IMR-90 (cell line): ENCODE measurements around the gene ISM2. TPM values are rescaled to one million over a fixed set of nuclear protein-coding genes. Genes with fewer than 3 reads are reported as not detected.

ENCODE experiments used
- ATAC-seq: fragments of 200-7000 bp; cut with Tn5 transposase; 2 replicates; pipeline ENCODE4 v1.9.1; 2020; ENCODE audit warnings: low read depth, mild to moderate bottlenecking, moderate library complexity
- BruUV-seq: library from RNA; stranded (reverse); fragments of 400-500 nt; replicated peaks from 2 replicates; lab custom pipeline; 2021; lab: Mats Ljungman, UMichigan
- CTCF ChIA-PET: fragments of 300-600 bp; formaldehyde crosslinking; extraction: SDS; loops from one replicate; lab custom pipeline; 2021; ENCODE audit warnings: antibody characterized with exemption; lab: Yijun Ruan, JAX
- POLR2A ChIA-PET: fragments of 300-600 bp; sonication (Branson Sonifier 250); formaldehyde crosslinking; loops from one replicate; lab custom pipeline; 2022; ENCODE audit warnings: antibody characterized with exemption; ENCODE audit not compliant: unreplicated experiment; lab: Charles Lee
- DNase-seq: peaks from one replicate; pipeline ENCODE4 v3.0.0; 2013
- H2AFZ ChIP-seq: replicated peaks from 2 replicates; pipeline ENCODE3; 2013; ENCODE audit warnings: low read length, mild to moderate bottlenecking; ENCODE audit not compliant: poor library complexity
- H2AK5ac ChIP-seq: 2 replicates; pipeline ENCODE4 v1.6.1; 2013; ENCODE audit warnings: low read depth, low read length, inconsistent platforms
- H2AK9ac ChIP-seq: replicated peaks from 2 replicates; pipeline ENCODE3; 2013; ENCODE audit warnings: mild to moderate bottlenecking, low read depth, low read length, moderate library complexity; ENCODE audit not compliant: poor library complexity
- H2BK120ac ChIP-seq: 2 replicates; pipeline ENCODE4 v1.6.1; 2013; ENCODE audit warnings: low read depth, low read length, inconsistent platforms
- H2BK15ac ChIP-seq: 3 replicates; pipeline ENCODE4 v1.6.1; 2013; ENCODE audit warnings: low read depth, low read length, inconsistent platforms
- H2BK20ac ChIP-seq: 2 replicates; pipeline ENCODE4 v1.6.1; 2013; ENCODE audit warnings: low read depth, mild to moderate bottlenecking, inconsistent platforms, low read length, moderate library complexity
- H2BK5ac ChIP-seq: 2 replicates; pipeline ENCODE4 v1.6.1; 2013; ENCODE audit warnings: mild to moderate bottlenecking, low read depth, low read length, inconsistent platforms; ENCODE audit not compliant: poor library complexity, severe bottlenecking
- H3K14ac ChIP-seq: replicated peaks from 2 replicates; pipeline ENCODE4 v1.6.1; 2013; ENCODE audit warnings: low read depth, low read length, inconsistent platforms
- H3K18ac ChIP-seq: 2 replicates; pipeline ENCODE4 v1.6.1; 2013; ENCODE audit warnings: low read depth, low read length, control low read depth
- H3K23ac ChIP-seq: 2 replicates; pipeline ENCODE4 v1.6.1; 2013; ENCODE audit warnings: low read depth, low read length, inconsistent platforms
- H3K27ac ChIP-seq: 2 replicates; pipeline ENCODE4 v1.5.1; 2013; ENCODE audit warnings: mild to moderate bottlenecking, control low read depth, low read length; ENCODE audit not compliant: insufficient read depth
- H3K27me3 ChIP-seq: 2 replicates; pipeline ENCODE4 v1.6.1; 2013; ENCODE audit warnings: low read length; ENCODE audit not compliant: control insufficient read depth, insufficient read depth
- H3K36me3 ChIP-seq: 2 replicates; pipeline ENCODE4 v1.6.1; 2013; ENCODE audit warnings: low read length, mixed read lengths; ENCODE audit not compliant: control insufficient read depth, insufficient read depth
- H3K4ac ChIP-seq: 2 replicates; pipeline ENCODE4 v1.6.1; 2013; ENCODE audit warnings: low read depth, low read length, inconsistent platforms
- H3K4me1 ChIP-seq: 2 replicates; pipeline ENCODE4 v1.6.1; 2013; ENCODE audit warnings: low read length, mixed read lengths; ENCODE audit not compliant: control insufficient read depth, insufficient read depth
- H3K4me2 ChIP-seq: 2 replicates; pipeline ENCODE4 v1.6.1; 2013; ENCODE audit warnings: low read depth, mild to moderate bottlenecking, control low read depth, low read length, moderate library complexity
- H3K4me3 ChIP-seq: 2 replicates; pipeline ENCODE4 v1.5.1; 2013; ENCODE audit warnings: low read depth, mild to moderate bottlenecking, control low read depth, low read length, moderate library complexity; ENCODE audit not compliant: insufficient read depth
- H3K56ac ChIP-seq: 2 replicates; pipeline ENCODE4 v1.6.1; 2013; ENCODE audit warnings: low read length, inconsistent platforms; ENCODE audit not compliant: insufficient read depth; ENCODE audit errors: extremely low read depth
- H3K79me1 ChIP-seq, 2 experiments: 2 replicates each; pipeline ENCODE4 v1.6.1; 2013; ENCODE audit warnings: low read length in 2 of 2, inconsistent platforms in 1 of 2, low read depth in 1 of 2
- H3K9ac ChIP-seq: 2 replicates; pipeline ENCODE4 v1.6.1; 2013; ENCODE audit warnings: low read depth, low read length, control low read depth
- H3K9me1 ChIP-seq: 2 replicates; pipeline ENCODE4 v1.6.1; 2013; ENCODE audit warnings: low read length, inconsistent platforms; ENCODE audit not compliant: insufficient read depth
- H3K9me3 ChIP-seq: 2 replicates; pipeline ENCODE4 v1.6.1; 2013; ENCODE audit warnings: low read length; ENCODE audit not compliant: control insufficient read depth, insufficient read depth
- H4K20me1 ChIP-seq: 2 replicates; pipeline ENCODE4 v1.6.1; 2013; ENCODE audit warnings: low read length, inconsistent platforms; ENCODE audit not compliant: insufficient read depth
- H4K5ac ChIP-seq: 2 replicates; pipeline ENCODE4 v1.6.1; 2013; ENCODE audit warnings: mild to moderate bottlenecking, low read depth, low read length, control low read depth
- H4K8ac ChIP-seq, 2 experiments: 2 replicates each; pipeline ENCODE4 v1.6.1; 2013; ENCODE audit warnings: low read depth in 2 of 2, low read length in 2 of 2, control low read depth in 1 of 2, inconsistent platforms in 1 of 2
- H4K91ac ChIP-seq: 2 replicates; pipeline ENCODE4 v1.6.1; 2013; ENCODE audit warnings: low read depth, low read length, inconsistent platforms; ENCODE audit not compliant: insufficient read depth
- BHLHE40 ChIP-seq: fragments of 150-350 bp; IDR thresholded peaks from 2 replicates; pipeline ENCODE4 v1.6.1; 2016; ENCODE audit warnings: mild to moderate bottlenecking, low read depth, low read length
- CEBPB ChIP-seq: IDR thresholded peaks from 2 replicates; pipeline ENCODE4 v1.6.1; 2012; ENCODE audit warnings: low read depth, low read length, improper control_type of control experiment
- CHD1 ChIP-seq: IDR thresholded peaks from 2 replicates; pipeline ENCODE4 v1.6.1; 2012; ENCODE audit warnings: low read depth, low read length, improper control_type of control experiment
- FOS ChIP-seq: fragments of 150-350 bp; IDR thresholded peaks from 2 replicates; pipeline ENCODE4 v1.6.1; 2016; ENCODE audit warnings: low read depth, low read length
- MAFK ChIP-seq: IDR thresholded peaks from 2 replicates; pipeline ENCODE4 v1.6.1; 2012; ENCODE audit warnings: low read depth, low read length, improper control_type of control experiment
- MAZ ChIP-seq: IDR thresholded peaks from 2 replicates; pipeline ENCODE4 v1.6.1; 2012; ENCODE audit warnings: low read depth, mild to moderate bottlenecking, low read length, improper control_type of control experiment, moderate library complexity, borderline replicate concordance
- MXI1 ChIP-seq: IDR thresholded peaks from 2 replicates; pipeline ENCODE4 v1.6.1; 2012; ENCODE audit warnings: low read depth, mild to moderate bottlenecking, low read length, moderate library complexity, borderline replicate concordance
- NFE2L2 ChIP-seq: fragments of 150-350 bp; IDR thresholded peaks from 2 replicates; pipeline ENCODE4 v1.6.1; 2016; ENCODE audit warnings: low read depth, mild to moderate bottlenecking, low read length
- POLR2A ChIP-seq: IDR thresholded peaks from 2 replicates; pipeline ENCODE4 v1.6.1; 2012; ENCODE audit warnings: mild to moderate bottlenecking, low read depth, low read length
- RAD21 ChIP-seq: IDR thresholded peaks from 2 replicates; pipeline ENCODE4 v1.6.1; 2012; ENCODE audit warnings: low read length, improper control_type of control experiment
- RCOR1 ChIP-seq: IDR thresholded peaks from 2 replicates; pipeline ENCODE4 v1.6.1; 2012; ENCODE audit warnings: mild to moderate bottlenecking, low read length, improper control_type of control experiment; ENCODE audit not compliant: insufficient replicate concordance
- RFX5 ChIP-seq: IDR thresholded peaks from 2 replicates; pipeline ENCODE4 v1.8.0; 2012; ENCODE audit warnings: low read depth, mild to moderate bottlenecking, low read length, moderate library complexity
- SMC3 ChIP-seq: fragments of 150-350 bp; IDR thresholded peaks from 2 replicates; pipeline ENCODE4 v1.6.1; 2016; ENCODE audit warnings: low read depth, mild to moderate bottlenecking, antibody characterized with exemption, low read length, moderate library complexity
- WGBS, 2 experiments: methylation state at CpG; one replicate each; pipeline versions ENCODE4 v1.1.5 to v1.1.7; 2013; ENCODE audit warnings: missing lambda C conversion rate in 2 of 2; ENCODE audit not compliant: insufficient read length in 1 of 2; ENCODE audit errors: extremely low coverage in 2 of 2; 5-methylcytosine and 5-hydroxymethylcytosine counted together
- dilution Hi-C: fragments of 300-500 bp; cut with HindIII; formaldehyde crosslinking; loops from one replicate; pipeline ENCODE4 v1.14.3; 2018; ENCODE audit warnings: low sequenced_read_pairs; ENCODE audit not compliant: unreplicated experiment
- in situ Hi-C: fragments of 300-500 bp; cut with MboI; formaldehyde crosslinking; loops from 3 replicates; pipeline ENCODE4 v1.14.3; 2019; ENCODE audit warnings: low sequenced_read_pairs, inconsistent platforms, mixed read lengths
- intact Hi-C: fragments of 100-400 bp; cut with micrococcal nuclease; formaldehyde crosslinking; loops from 2 replicates; pipeline ENCODE4 v1.10.0; 2022
- polyA plus RNA-seq, 3 experiments: library from polyadenylated mRNA; depleted of rRNA; stranded (reverse); fragments of >200 nt; gene quantifications; 2 replicates each; pipeline ENCODE4 v1.2.3, GENCODE V29; 2012; ENCODE audit warnings: low replicate concordance in 1 of 3
- total RNA-seq: library from RNA; depleted of rRNA; stranded (reverse); fragments of >200 nt; gene quantifications from 2 replicates; pipeline ENCODE4 v1.2.3, GENCODE V29; 2012
- TF ChIP-seq, protein P1 (sequence below): fragments of 150-350 bp; IDR thresholded peaks from 2 replicates; pipeline ENCODE4 v1.6.1; 2017; ENCODE audit warnings: mild to moderate bottlenecking, antibody characterized with exemption, low read length, low read depth
- TF ChIP-seq, protein P2 (sequence below): conservative IDR thresholded peaks from 2 replicates; pipeline ENCODE4 v1.5.1; 2012; ENCODE audit warnings: mild to moderate bottlenecking, low read depth, low read length, improper control_type of control experiment
- TF ChIP-seq, protein P3 (sequence below): fragments of 150-350 bp; IDR thresholded peaks from 2 replicates; pipeline ENCODE4 v1.6.1; 2016; ENCODE audit warnings: low read depth, mild to moderate bottlenecking, low read length, moderate library complexity, borderline replicate concordance

ISM2 gene
- total and polyA plus RNA-seq, 2 of the 4 experiments (the other 2 are of a cell fraction) = under 0.01 to 0.12 TPM

DNA sequence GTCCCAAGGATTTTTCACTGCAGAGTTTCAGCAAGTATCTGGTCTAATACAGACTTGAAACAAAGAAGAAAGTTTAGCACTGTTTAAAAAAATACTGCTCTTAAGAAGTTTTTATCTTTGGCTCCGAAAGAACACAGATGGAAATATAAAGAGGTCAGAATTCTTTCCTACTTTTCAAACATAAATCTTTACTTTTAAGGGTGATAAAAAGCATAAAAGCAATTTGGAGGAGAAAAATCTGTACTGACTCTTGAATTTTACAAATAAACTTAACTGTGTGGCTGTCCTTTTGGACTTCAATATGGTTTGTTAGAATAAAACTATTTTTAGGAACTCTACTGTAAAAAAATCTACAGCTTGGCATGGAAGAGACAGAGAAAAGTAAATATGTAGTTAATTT lies 27.6 kb upstream of the ISM2 start:
- Histone ChIP-seq H3K18ac (no peak overlapping the region), H2BK20ac (no peak overlapping the region), H2BK15ac (no peak overlapping the region), H2AK5ac (no peak overlapping the region), H3K4me3 (no peak overlapping the region), H3K23ac (no peak overlapping the region), H2BK5ac (no peak overlapping the region), H3K79me1 (peaks cover 18 to 26% of the 10 kb centered on the region in 2 experiments), H3K4me1 (peaks cover 4% of the 10 kb centered on the region; the same call in 1 of the 2 replicates), H3K27me3 (no peaks in the 10 kb centered on the region), H3K56ac (no peak overlapping the region), H4K5ac (no peak overlapping the region), H3K14ac (no peak overlapping the region), H3K9me3 (no peaks in the 10 kb centered on the region), H3K4me2 (no peak overlapping the region), H3K36me3 (peaks cover 2% of the 10 kb centered on the region; the same call in 1 of the 2 replicates), H3K27ac (no peak overlapping the region; the same call in 1 of the 2 replicates), H2AK9ac (no peak overlapping the region), H3K9ac (no peak overlapping the region), H2BK120ac (no peak overlapping the region), H3K9me1 (peaks cover 3% of the 10 kb centered on the region; the same call in 1 of the 2 replicates), H4K8ac (no peak overlapping the region), H4K91ac (no peak overlapping the region), H3K4ac (no peak overlapping the region), H4K20me1 (peaks cover 7% of the 10 kb centered on the region; the same call in 1 of the 2 replicates), H2AFZ (no peak overlapping the region)
- CTCF ChIA-PET = no interaction called here
- no CpG with 5 or more reads among the region's 1 CpG for WGBS, 2 experiments
- dilution Hi-C loops = no loop called here
- intact Hi-C loops = no loop called here
- in situ Hi-C loops = no loop called here
- no TSS peak for BruUV-seq
- POLR2A ChIA-PET = interaction anchor here (0.6 kb wide), 1 partner anchor 65 kb away, joined by 5 read pairs; no protein-coding TSS in a partner anchor
- ATAC-seq (no peak), DNase-seq (no peak)
- no peak for TF ChIP-seq RCOR1
- no peak for TF ChIP-seq CHD1
- TF ChIP-seq, protein P1, sequence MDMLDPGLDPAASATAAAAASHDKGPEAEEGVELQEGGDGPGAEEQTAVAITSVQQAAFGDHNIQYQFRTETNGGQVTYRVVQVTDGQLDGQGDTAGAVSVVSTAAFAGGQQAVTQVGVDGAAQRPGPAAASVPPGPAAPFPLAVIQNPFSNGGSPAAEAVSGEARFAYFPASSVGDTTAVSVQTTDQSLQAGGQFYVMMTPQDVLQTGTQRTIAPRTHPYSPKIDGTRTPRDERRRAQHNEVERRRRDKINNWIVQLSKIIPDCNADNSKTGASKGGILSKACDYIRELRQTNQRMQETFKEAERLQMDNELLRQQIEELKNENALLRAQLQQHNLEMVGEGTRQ = no peak
- TF ChIP-seq MXI1 = no peak
- no peak for TF ChIP-seq POLR2A
- no peak for TF ChIP-seq SMC3
- TF ChIP-seq RFX5 = no peak
- no peak for TF ChIP-seq RAD21
- TF ChIP-seq CEBPB = no peak
- TF ChIP-seq, protein P2, sequence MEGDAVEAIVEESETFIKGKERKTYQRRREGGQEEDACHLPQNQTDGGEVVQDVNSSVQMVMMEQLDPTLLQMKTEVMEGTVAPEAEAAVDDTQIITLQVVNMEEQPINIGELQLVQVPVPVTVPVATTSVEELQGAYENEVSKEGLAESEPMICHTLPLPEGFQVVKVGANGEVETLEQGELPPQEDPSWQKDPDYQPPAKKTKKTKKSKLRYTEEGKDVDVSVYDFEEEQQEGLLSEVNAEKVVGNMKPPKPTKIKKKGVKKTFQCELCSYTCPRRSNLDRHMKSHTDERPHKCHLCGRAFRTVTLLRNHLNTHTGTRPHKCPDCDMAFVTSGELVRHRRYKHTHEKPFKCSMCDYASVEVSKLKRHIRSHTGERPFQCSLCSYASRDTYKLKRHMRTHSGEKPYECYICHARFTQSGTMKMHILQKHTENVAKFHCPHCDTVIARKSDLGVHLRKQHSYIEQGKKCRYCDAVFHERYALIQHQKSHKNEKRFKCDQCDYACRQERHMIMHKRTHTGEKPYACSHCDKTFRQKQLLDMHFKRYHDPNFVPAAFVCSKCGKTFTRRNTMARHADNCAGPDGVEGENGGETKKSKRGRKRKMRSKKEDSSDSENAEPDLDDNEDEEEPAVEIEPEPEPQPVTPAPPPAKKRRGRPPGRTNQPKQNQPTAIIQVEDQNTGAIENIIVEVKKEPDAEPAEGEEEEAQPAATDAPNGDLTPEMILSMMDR = no peak
- TF ChIP-seq MAZ = no peak
- TF ChIP-seq, protein P3, sequence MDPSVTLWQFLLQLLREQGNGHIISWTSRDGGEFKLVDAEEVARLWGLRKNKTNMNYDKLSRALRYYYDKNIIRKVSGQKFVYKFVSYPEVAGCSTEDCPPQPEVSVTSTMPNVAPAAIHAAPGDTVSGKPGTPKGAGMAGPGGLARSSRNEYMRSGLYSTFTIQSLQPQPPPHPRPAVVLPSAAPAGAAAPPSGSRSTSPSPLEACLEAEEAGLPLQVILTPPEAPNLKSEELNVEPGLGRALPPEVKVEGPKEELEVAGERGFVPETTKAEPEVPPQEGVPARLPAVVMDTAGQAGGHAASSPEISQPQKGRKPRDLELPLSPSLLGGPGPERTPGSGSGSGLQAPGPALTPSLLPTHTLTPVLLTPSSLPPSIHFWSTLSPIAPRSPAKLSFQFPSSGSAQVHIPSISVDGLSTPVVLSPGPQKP = no peak
- no peak for TF ChIP-seq MAFK
- TF ChIP-seq BHLHE40 = no peak
- TF ChIP-seq NFE2L2 = no peak
- no peak for TF ChIP-seq FOS
